ES-I3 (cell line): ENCODE results near the gene UPK3A.

ENCODE experiments used
- H3K36me3 ChIP-seq: 2 replicates; pipeline ENCODE4 v1.6.1; 2013; ENCODE audit warnings: mild to moderate bottlenecking, low read length, control low read depth, moderate library complexity; ENCODE audit not compliant: insufficient read depth
- H3K4me1 ChIP-seq: 2 replicates; pipeline ENCODE4 v1.6.1; 2013; ENCODE audit warnings: mild to moderate bottlenecking, control low read depth, low read length; ENCODE audit not compliant: insufficient read depth
- H3K9ac ChIP-seq: 2 replicates; pipeline ENCODE4 v1.6.1; 2013; ENCODE audit warnings: low read depth, mild to moderate bottlenecking, low read length, moderate library complexity
- H3K9me3 ChIP-seq: 2 replicates; pipeline ENCODE4 v1.6.1; 2013; ENCODE audit warnings: mild to moderate bottlenecking, low read length, moderate library complexity; ENCODE audit not compliant: control insufficient read depth, insufficient read depth

The UPK3A gene

DNA sequence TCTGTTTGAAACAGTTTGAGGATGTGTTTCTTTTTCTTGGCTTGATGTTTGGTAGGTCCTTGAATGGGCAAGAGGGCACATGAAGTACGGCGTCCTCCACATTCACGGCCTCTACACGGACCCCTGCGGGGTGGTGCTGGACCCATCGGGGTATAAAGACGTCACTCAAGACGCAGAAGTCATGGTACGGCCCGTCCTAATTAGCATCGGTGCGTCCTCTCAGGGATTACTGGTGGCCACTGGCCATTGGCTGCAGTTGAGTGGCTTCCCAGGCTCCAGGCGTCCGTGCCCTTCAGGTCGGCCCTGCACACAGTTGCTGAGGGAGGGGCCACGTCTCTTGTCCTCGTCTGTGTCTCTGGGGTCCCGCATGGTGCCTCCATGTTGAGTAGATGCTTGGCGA, 45.8 kb downstream of the UPK3A start:
- Histone ChIP-seq H3K9me3 (no peaks in the 10 kb centered on the region), H3K36me3 (no peaks in the 10 kb centered on the region; the same call in 1 of the 2 replicates), H3K9ac (no peak overlapping the region), H3K4me1 (no peaks in the 10 kb centered on the region)

DNA sequence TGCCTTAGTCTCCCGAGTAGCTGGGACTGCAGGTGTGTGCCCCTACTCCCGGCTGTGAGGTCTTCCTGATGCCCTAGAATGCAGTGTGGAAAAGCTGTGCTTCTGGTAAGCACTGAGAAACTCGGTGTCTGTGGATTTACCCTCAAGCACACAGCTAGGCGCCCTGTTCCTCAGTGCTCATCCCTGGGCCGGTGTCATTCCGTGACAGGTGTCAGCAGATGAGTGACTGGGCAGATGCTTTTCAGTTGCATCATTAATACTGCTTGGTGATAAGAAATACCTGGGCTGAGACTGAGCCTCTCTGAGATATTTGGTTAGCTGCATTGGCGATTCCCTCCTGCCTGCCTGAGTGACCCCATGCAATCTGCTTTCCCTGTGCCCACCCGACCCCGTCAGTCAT, 46.7 kb downstream of the UPK3A start:
- no peak overlapping the region for H3K9ac ChIP-seq
- no peaks in the 10 kb centered on the region for H3K4me1 ChIP-seq
- H3K36me3 ChIP-seq, result no peaks in the 10 kb centered on the region; the same call in none of the 2 replicates
- no peaks in the 10 kb centered on the region for H3K9me3 ChIP-seq

DNA sequence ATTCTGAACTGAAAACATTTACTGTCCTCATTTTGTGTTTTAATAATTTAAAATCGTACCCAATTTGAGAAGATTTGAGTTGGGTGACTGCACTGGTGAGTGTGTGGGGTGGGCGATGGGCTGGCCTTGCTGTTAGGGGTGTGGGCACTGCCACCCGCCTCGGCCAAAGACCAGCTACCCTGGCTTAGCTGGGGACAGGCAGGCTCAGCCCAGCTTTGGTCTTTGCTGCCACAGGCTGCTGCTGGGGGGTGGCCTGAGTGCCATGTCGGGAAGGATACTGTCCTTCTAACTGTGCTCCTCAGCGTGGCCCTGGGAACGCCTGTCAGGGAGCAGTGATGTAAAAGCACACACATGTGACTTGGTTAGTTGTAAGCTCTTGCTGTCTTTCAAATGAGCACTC, 47.3 kb downstream of the UPK3A start:
- H3K4me1 ChIP-seq, result no peaks in the 10 kb centered on the region
- H3K36me3 ChIP-seq, result no peaks in the 10 kb centered on the region; the same call in none of the 2 replicates
- no peaks in the 10 kb centered on the region for H3K9me3 ChIP-seq
- H3K9ac ChIP-seq, result no peak overlapping the region

DNA sequence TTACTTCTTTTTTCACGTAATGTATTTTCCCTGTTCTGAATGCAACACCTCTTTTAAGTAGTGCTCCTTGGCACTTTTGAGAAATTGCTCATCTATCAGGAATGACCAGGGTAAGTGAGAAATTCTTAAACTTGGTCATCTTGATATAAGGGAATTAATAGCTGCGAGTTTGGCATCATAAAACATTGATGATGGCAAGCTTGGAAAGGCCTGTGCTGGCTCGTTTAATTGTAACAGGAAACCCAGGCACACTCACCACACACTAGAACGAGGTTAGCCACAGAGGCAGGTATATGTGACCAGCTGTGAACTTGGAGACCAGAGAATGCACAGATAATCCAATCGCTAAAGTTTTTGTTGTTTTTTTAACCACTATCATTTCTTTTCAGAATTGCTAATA, 49.3 kb downstream of the UPK3A start:
- Histone ChIP-seq H3K4me1 (no peaks in the 10 kb centered on the region), H3K9ac (no peak overlapping the region), H3K36me3 (no peaks in the 10 kb centered on the region; the same call in none of the 2 replicates), H3K9me3 (no peaks in the 10 kb centered on the region)

DNA sequence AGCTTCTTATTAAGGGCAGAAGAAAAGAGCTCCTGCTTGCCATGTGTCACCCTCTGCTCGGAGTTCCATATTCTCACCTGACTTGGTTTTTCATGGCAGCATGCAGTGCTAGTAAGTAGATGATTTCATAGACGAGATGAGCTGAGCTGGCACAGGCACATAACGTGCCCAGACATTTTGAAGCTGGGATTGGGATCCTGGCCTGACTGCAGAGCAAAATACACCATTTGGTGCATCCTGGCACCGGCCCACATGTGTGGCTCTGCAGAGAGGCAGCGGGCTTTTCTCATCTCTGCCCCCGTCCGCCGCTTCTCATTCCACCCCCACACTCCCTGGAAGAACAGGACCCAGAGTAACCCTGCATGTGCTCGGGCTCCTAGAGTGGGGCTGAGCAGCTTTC, 49.8 kb downstream of the UPK3A start:
- Histone ChIP-seq H3K9ac (no peak overlapping the region), H3K36me3 (no peaks in the 10 kb centered on the region; the same call in none of the 2 replicates), H3K9me3 (no peaks in the 10 kb centered on the region), H3K4me1 (no peaks in the 10 kb centered on the region)

DNA sequence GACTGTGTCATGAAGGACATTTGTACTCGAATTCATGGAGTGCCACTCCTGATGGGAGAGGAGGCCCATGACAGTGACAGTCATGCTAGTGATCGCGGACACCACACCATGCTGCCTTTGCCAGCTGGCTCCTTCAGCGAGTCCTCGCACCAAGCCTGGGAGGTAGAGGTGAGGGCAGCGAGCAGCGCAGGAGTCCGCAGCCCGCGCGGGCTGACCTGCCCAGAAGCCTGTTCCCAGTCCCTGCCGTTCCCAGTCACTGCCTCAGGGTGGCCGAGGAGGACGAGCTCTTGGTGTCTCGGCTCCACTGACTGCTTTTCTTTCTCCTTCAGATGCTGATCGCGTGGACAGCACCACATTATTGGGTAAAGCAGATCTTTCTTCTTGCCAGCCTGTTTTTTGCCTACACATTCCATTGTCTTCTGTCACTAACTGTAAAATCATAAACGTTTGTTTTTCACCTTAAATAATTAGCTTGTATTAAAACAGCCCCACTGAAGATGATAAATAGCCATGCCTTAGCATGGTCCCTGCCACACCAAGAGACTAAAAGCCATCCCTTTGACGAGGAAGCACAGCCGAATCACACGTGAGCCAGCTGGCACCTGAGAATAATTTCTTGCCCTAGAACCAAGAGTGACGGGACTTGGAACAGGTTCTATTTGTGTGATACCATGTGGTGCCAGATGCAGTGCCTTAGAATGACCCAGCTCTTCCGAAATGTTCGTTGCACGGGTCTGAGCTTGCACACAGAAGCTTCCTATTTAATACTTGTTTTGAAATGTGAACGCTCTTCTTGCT, 50.5 kb downstream of the UPK3A start:
- peaks cover under 1% of the 10 kb centered on the region for H3K36me3 ChIP-seq
- H3K4me1 ChIP-seq, result no peaks in the 10 kb centered on the region
- H3K9ac ChIP-seq, result no peak overlapping the region
- H3K9me3 ChIP-seq, result no peaks in the 10 kb centered on the region

DNA sequence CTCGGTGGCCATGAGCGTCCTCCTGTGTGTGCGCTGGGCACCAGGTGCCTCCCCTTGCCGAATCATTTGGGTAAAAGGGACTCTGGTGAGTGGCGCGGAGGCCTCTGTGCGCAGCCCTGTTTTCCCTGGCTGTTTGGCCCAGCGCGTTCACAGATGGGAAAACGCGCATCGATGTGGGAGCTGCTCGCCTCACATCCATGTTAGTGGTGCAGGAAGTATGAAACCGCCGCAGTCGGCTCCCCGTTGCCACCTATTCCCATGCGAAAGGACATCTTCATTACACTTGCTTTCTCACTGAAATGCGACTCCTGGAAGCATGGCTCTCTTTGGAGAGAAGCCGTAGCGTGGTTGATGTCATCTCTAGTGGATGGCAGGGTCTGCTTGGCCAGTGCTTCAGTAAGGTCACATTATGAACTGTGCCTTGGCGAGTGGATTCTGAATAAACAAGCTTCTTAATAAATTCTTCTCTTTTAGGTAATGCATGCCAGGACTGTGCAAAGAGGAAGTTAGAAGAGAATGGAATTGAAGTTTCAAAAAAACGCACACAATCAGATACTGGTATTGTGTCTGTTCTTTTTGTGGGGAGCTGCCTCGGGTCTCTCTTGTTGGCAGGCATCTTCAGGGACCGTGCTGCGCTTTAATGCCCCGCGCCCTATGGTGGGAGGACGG, 51.2 kb downstream of the UPK3A start:
- Histone ChIP-seq H3K9me3 (no peaks in the 10 kb centered on the region), H3K4me1 (no peaks in the 10 kb centered on the region), H3K9ac (no peak overlapping the region), H3K36me3 (peaks cover 5% of the 10 kb centered on the region; the same call in 1 of the 2 replicates)

DNA sequence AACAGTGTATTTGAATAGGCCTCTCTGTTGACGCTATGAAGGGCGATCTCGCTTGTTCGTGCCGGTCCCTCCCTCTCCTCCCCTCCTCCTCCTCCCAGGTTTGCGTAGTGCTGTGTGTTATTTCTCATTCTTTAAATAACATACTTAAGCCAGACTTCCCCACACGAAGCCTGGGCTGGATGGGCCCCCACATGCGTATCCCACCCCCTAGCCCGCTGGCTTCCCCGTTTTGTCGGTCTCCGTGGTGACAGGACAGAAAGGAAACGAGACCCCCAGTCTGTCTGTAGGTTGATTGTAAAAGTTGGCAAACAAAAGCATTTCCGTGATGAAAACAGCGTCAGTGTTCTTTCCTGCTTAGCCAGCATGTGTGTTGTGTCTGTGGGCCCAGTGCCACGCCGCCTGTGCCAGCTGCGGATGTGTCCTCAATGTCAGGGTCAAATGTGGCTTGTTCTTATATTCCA, 52.3 kb downstream of the UPK3A start:
- H3K9me3 ChIP-seq, result no peaks in the 10 kb centered on the region
- no peak overlapping the region for H3K9ac ChIP-seq
- H3K36me3 ChIP-seq, result peaks cover 5% of the 10 kb centered on the region; the same call in 1 of the 2 replicates
- no peaks in the 10 kb centered on the region for H3K4me1 ChIP-seq

DNA sequence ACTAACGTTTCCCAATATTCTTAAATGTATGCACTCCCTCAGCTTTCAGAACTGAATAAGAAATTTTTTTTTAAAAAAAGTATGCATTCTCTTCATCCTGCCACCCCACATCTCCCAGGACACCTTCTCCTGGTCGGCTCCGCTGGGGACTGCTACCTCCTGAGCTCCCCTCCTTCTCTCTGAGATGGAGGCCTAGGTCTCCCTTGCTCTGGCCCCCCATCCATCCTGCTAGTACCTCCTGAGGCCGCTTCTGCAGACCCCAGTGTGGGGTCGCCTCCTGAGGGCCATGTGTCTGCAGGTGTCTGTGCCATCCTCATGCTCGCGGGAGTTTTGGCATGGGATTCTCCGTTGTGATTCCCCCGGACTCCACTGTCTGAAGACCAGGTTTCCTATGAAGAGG, 52.8 kb downstream of the UPK3A start:
- Histone ChIP-seq H3K9ac (no peak overlapping the region), H3K4me1 (no peaks in the 10 kb centered on the region), H3K36me3 (peaks cover 5% of the 10 kb centered on the region; the same call in 1 of the 2 replicates), H3K9me3 (no peaks in the 10 kb centered on the region)

DNA sequence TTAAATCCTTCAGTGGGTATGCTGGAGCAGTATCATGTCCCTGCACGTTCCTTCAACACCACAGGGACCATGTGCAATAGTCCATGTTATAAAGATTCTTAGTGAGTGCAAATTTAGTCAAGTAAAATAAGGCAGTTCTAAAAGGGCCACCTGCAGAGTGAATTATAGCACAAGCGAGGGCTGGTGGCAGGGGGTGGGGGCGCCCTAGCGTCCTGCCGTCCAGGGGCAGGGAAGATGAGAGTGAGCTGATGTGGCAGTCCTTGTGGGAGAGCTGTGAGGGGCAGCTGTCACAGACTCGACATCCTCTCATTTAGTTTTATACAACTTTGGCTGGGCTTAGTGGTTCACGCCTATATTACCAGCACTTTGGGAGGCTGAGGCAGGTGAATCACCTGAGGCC, 54.0 kb downstream of the UPK3A start:
- Histone ChIP-seq H3K9ac (no peak overlapping the region), H3K4me1 (no peaks in the 10 kb centered on the region), H3K36me3 (peaks cover 5% of the 10 kb centered on the region), H3K9me3 (no peaks in the 10 kb centered on the region)

DNA sequence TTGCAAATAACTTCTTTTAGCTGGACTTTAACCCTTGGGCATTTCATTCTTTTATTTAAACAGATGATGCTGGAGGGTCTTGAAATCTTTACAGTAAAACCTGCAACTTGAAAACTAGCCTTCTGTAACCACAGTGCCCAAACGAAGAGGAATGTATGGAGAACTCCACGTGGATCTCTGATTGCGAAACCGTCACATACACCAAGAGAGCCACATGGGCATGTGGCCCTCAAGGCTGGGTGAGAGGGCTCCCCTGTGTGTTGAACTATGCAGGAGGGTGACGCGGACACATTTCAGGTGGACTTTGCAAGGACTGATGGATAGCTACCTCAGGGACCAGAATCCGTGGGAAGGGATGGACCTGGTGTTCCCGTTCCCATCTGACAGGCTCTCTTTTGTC, 55.6 kb downstream of the UPK3A start:
- peaks cover 5% of the 10 kb centered on the region for H3K36me3 ChIP-seq
- no peak overlapping the region for H3K9ac ChIP-seq
- H3K9me3 ChIP-seq, result no peaks in the 10 kb centered on the region
- no peaks in the 10 kb centered on the region for H3K4me1 ChIP-seq

DNA sequence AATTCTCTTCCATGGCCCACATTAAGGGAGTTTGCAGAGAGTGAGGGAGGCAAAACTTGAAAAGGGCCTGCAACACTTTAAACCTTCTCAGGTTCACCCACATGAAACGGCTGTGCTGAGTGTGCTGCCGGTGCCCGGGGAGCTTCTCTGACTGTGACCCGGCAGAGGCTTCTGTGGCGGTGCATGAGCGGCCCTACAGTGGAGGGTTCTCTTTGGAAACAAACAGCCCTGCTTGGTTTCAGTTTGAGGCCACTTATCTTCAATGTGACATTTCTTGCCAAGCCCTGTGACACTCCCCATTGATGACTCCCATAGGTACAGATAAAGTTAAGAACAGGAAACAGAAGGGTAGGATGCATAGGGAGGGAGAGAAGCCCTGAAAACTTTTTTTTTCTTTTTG, 56.7 kb downstream of the UPK3A start:
- Histone ChIP-seq H3K9me3 (no peaks in the 10 kb centered on the region), H3K4me1 (no peaks in the 10 kb centered on the region), H3K9ac (no peak overlapping the region), H3K36me3 (peaks cover 5% of the 10 kb centered on the region)

DNA sequence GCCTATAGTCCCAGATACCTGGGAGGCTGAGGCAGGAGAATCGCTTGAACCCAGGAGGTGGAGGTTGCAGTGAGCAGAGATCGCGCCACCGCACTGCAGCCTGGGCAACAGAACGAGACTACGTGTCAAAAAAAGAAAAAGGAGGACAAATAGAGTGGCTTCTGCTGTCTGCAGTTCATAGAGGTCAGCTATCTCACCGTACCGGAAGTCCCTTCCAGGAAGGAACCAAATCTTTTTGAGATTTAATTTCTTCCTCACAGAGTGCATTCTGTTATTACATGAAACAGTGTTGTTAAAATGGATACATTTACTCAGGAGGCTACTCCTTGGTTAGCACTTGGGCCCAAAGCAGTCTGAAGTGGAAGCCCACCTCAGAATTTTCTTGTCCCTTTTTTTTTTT, 58.4 kb downstream of the UPK3A start:
- H3K9me3 ChIP-seq, result no peaks in the 10 kb centered on the region
- H3K9ac ChIP-seq, result no peak overlapping the region
- H3K4me1 ChIP-seq, result no peaks in the 10 kb centered on the region
- H3K36me3 ChIP-seq, result peaks cover 5% of the 10 kb centered on the region

DNA sequence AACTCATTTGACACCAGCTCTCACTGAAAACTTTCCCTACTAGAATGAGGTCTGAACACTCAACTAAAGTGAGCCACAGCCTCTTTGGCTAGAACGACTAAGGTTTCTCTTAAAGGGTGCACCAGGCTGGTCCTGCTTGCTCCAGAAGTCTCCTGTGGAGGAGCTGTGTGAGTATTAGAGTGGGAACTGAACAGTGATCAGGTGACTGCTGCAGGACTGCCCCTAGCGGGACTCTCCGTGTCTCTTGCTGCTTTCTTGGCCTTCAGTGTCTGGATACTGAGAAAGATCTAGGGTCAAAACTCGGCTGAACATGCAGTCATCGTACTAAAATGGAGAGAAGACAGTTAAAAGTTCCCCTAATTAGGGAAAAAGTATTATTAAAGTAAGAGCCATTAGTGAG, 59.6 kb downstream of the UPK3A start:
- H3K9me3 ChIP-seq, result no peaks in the 10 kb centered on the region
- peaks cover 5% of the 10 kb centered on the region for H3K36me3 ChIP-seq
- no peaks in the 10 kb centered on the region for H3K4me1 ChIP-seq
- no peak overlapping the region for H3K9ac ChIP-seq
